HEK293 (cell line): ENCODE results near the gene PPIA.

Experiments
- CTCF ChIA-PET: fragments of 350-600 bp; formaldehyde crosslinking; extraction: SDS; loops from one replicate; lab custom pipeline; 2021; ENCODE audit warnings: antibody characterized with exemption; lab: Yijun Ruan, JAX
- POLR2A ChIA-PET: fragments of 300-600 bp; formaldehyde crosslinking; extraction: SDS; loops from one replicate; lab custom pipeline; 2020; ENCODE audit warnings: antibody characterized with exemption, inconsistent platforms; lab: Yijun Ruan, JAX
- H3K27ac ChIP-seq: fragments of 200-500 bp; sonication (Bioruptor generic); 2 replicates; pipeline ENCODE4 v1.5.1; 2014; ENCODE audit warnings: low read depth, low read length, control low read depth, inconsistent platforms; ENCODE audit errors: extremely low read depth
- H3K36me3 ChIP-seq, 2 experiments: fragments of 200-500 bp in 1 of 2; sonication (Bioruptor generic) in 1 of 2; 1 replicate in 1 of 2; 2 replicates in 1 of 2; pipeline ENCODE4 v1.5.1; 2014 to 2017; ENCODE audit warnings: inconsistent platforms in 2 of 2, low read length in 2 of 2; ENCODE audit not compliant: control insufficient read depth in 2 of 2, insufficient read depth in 1 of 2
- H3K4me1 ChIP-seq: fragments of 200-500 bp; sonication (Bioruptor generic); 2 replicates; pipeline ENCODE4 v1.5.1; 2014; ENCODE audit warnings: mild to moderate bottlenecking, low read length, inconsistent platforms; ENCODE audit not compliant: control insufficient read depth, insufficient read depth
- H3K4me3 ChIP-seq: 2 replicates; pipeline ENCODE4 v1.5.1; 2011; ENCODE audit warnings: low read depth, mild to moderate bottlenecking, control low read depth, low read length, moderate library complexity
- H3K9me3 ChIP-seq: fragments of 200-500 bp; sonication (Bioruptor generic); 2 replicates; pipeline ENCODE4 v1.5.1; 2014; ENCODE audit warnings: low read depth, low read length, inconsistent platforms; ENCODE audit not compliant: control insufficient read depth, insufficient read depth
- HOXD13 ChIP-seq: sonication (generic); formaldehyde crosslinking; IDR thresholded peaks from 2 replicates; pipeline ENCODE4 v1.8.0; 2022; ENCODE audit warnings: missing genetic modification reagents, borderline replicate concordance
- KLF17 ChIP-seq: fragments of 450-650 bp; formaldehyde crosslinking; IDR thresholded peaks from 2 replicates; pipeline ENCODE4 v1.5.1; 2016; ENCODE audit warnings: missing biosample characterization, missing genetic modification characterization
- PRDM6 ChIP-seq: fragments of 450-650 bp; formaldehyde crosslinking; IDR thresholded peaks from 2 replicates; pipeline ENCODE4 v1.5.1; 2017; ENCODE audit warnings: missing biosample characterization, missing genetic modification characterization
- SP3 ChIP-seq: fragments of 450-650 bp; formaldehyde crosslinking; IDR thresholded peaks from 2 replicates; pipeline ENCODE4 v1.5.1; 2016; ENCODE audit warnings: missing biosample characterization, missing genetic modification characterization
- WT1 ChIP-seq: fragments of 450-650 bp; formaldehyde crosslinking; IDR thresholded peaks from 2 replicates; pipeline ENCODE4 v1.5.1; 2016; ENCODE audit warnings: missing biosample characterization, missing genetic modification characterization
- ZBTB11 ChIP-seq: fragments of 450-650 bp; formaldehyde crosslinking; conservative IDR thresholded peaks from 2 replicates; pipeline ENCODE4 v1.5.1; 2016; ENCODE audit warnings: low read depth, missing biosample characterization, missing genetic modification characterization
- ZFP3 ChIP-seq: fragments of 450-650 bp; formaldehyde crosslinking; IDR thresholded peaks from 2 replicates; pipeline ENCODE4 v1.5.1; 2016; ENCODE audit warnings: low read depth, missing biosample characterization, missing genetic modification characterization
- ZNF18 ChIP-seq: fragments of 450-650 bp; formaldehyde crosslinking; IDR thresholded peaks from 2 replicates; pipeline ENCODE4 v1.5.1; 2016; ENCODE audit warnings: missing biosample characterization, missing genetic modification characterization
- ZNF394 ChIP-seq: fragments of 450-650 bp; formaldehyde crosslinking; IDR thresholded peaks from 2 replicates; pipeline ENCODE4 v1.5.1; 2016; ENCODE audit warnings: missing biosample characterization, missing genetic modification characterization, mild to moderate bottlenecking, moderate library complexity, borderline replicate concordance
- ZNF398 ChIP-seq: fragments of 450-650 bp; formaldehyde crosslinking; IDR thresholded peaks from 2 replicates; pipeline ENCODE4 v1.5.1; 2017; ENCODE audit warnings: missing biosample characterization, missing genetic modification characterization
- ZNF518A ChIP-seq: fragments of 450-650 bp; formaldehyde crosslinking; conservative IDR thresholded peaks from 2 replicates; pipeline ENCODE4 v1.5.1; 2016; ENCODE audit warnings: low read depth, missing biosample characterization, missing genetic modification characterization
- ZNF600 ChIP-seq: fragments of 450-650 bp; formaldehyde crosslinking; IDR thresholded peaks from 2 replicates; pipeline ENCODE4 v1.5.1; 2016; ENCODE audit warnings: missing biosample characterization, missing genetic modification characterization
- ZNF624 ChIP-seq: fragments of 450-650 bp; formaldehyde crosslinking; IDR thresholded peaks from 2 replicates; pipeline ENCODE4 v1.5.1; 2017; ENCODE audit warnings: missing biosample characterization, missing genetic modification characterization
- ZNF654 ChIP-seq: fragments of 450-650 bp; formaldehyde crosslinking; IDR thresholded peaks from 2 replicates; pipeline ENCODE4 v1.5.1; 2016; ENCODE audit warnings: low read depth, missing biosample characterization, missing genetic modification characterization
- ZNF707 ChIP-seq: fragments of 450-650 bp; formaldehyde crosslinking; IDR thresholded peaks from 2 replicates; pipeline ENCODE4 v1.5.1; 2016; ENCODE audit warnings: missing biosample characterization, missing genetic modification characterization
- ZNF777 ChIP-seq: fragments of 450-650 bp; formaldehyde crosslinking; IDR thresholded peaks from 2 replicates; pipeline ENCODE4 v1.5.1; 2017; ENCODE audit warnings: missing biosample characterization, missing genetic modification characterization, borderline replicate concordance
- ZNF785 ChIP-seq: fragments of 450-650 bp; formaldehyde crosslinking; IDR thresholded peaks from 2 replicates; pipeline ENCODE4 v1.5.1; 2016; ENCODE audit warnings: missing biosample characterization, missing genetic modification characterization
- TF ChIP-seq, protein P1 (sequence below): fragments of 450-650 bp; IDR thresholded peaks from 2 replicates; pipeline ENCODE4 v1.5.1; 2018; ENCODE audit warnings: missing biosample characterization, missing genetic modification characterization

The PPIA gene

GRCh38 chr7:44823255-44823781 is 26.8 kb downstream of the PPIA start:
- Histone ChIP-seq H3K4me1 (peaks cover 6% of the 10 kb centered on the region; the same call in 1 of the 2 replicates), H3K4me3 (no peak overlapping the region), H3K9me3 (no peaks in the 10 kb centered on the region), H3K36me3 (peaks cover 8 to 21% of the 10 kb centered on the region in 2 experiments; a peak in 2 of 3 replicates), H3K27ac (no peak overlapping the region)
- POLR2A ChIA-PET, result interaction anchor here (0.7 to 1.1 kb wide), 2 partner anchors 26 to 28 kb away, joined by 3 to 4 read pairs; no protein-coding TSS in a partner anchor
- CTCF ChIA-PET, result no interaction called here
- TF ChIP-seq ZBTB11 (tag by site-specific recombination) (no peak), ZNF18 (no peak), ZNF394 (tag by site-specific recombination) (no peak), ZNF624 (tag by site-specific recombination) (no peak), ZNF777 (tag by site-specific recombination) (no peak), PRDM6 (no peak), ZNF518A (tag by site-specific recombination) (no peak), ZNF785 (tag by site-specific recombination) (no peak), ZNF600 (tag by site-specific recombination) (no peak), KLF17 (tag by site-specific recombination) (peak; percentile 47; the same call in 1 of the 2 replicates), ZNF707 (no peak), ZFP3 (tag by site-specific recombination) (no peak), WT1 (tag by site-specific recombination) (0 out of 2 replicates have a peak, but pooled peaks have one; percentile 19), ZNF398 (tag by site-specific recombination) (peak; percentile 67), HOXD13 (no peak), SP3 (tag by site-specific recombination) (0 out of 2 replicates have a peak, but pooled peaks have one; percentile 12), ZNF654 (tag by site-specific recombination) (no peak)
- TF ChIP-seq, protein P1, sequence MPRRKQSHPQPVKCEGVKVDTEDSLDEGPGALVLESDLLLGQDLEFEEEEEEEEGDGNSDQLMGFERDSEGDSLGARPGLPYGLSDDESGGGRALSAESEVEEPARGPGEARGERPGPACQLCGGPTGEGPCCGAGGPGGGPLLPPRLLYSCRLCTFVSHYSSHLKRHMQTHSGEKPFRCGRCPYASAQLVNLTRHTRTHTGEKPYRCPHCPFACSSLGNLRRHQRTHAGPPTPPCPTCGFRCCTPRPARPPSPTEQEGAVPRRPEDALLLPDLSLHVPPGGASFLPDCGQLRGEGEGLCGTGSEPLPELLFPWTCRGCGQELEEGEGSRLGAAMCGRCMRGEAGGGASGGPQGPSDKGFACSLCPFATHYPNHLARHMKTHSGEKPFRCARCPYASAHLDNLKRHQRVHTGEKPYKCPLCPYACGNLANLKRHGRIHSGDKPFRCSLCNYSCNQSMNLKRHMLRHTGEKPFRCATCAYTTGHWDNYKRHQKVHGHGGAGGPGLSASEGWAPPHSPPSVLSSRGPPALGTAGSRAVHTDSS, result no peak
